Measurements from ENCODE around the gene ANKRD29. TPM values are rescaled to one million over a fixed set of nuclear protein-coding genes. Genes with fewer than 3 reads are reported as not detected.
"Not testable (repeated sequence)": the region's sequence is repeated elsewhere in the genome, so short reads cannot be mapped to it uniquely, and the experiment has no call there.

ANKRD29 gene
- polyA plus RNA-seq, 4 donors: 0.96 to 2.9 (median 1.0) TPM

GRCh38 chr18:23585007-23585871 is 77.5 kb downstream of the ANKRD29 start:
- peak in 1 of 4 donors; percentile 7 for DNase-seq (ENCODE audit: low read depth in 4 of 4, low spot score in 3 of 4)

- DNase-seq (ENCODE audit: low read depth in 4 of 4, low spot score in 3 of 4): no peak
Observed at GRCh38 chr18:23584019-23584983, 78.4 kb downstream of the ANKRD29 start.

GRCh38 chr18:23583071-23583865 is 79.4 kb downstream of the ANKRD29 start:
- no peak for DNase-seq (ENCODE audit: low read depth in 4 of 4, low spot score in 3 of 4)

GRCh38 chr18:23580677-23581367 is 81.9 kb downstream of the ANKRD29 start:
- no peak for DNase-seq (ENCODE audit: low read depth in 4 of 4, low spot score in 3 of 4)

GRCh38 chr18:23578891-23579653 is 83.6 kb downstream of the ANKRD29 start:
- no peak for DNase-seq (ENCODE audit: low read depth in 4 of 4, low spot score in 3 of 4)

GRCh38 chr18:23578067-23578701 is 84.5 kb downstream of the ANKRD29 start:
- no peak for DNase-seq (ENCODE audit: low read depth in 4 of 4, low spot score in 3 of 4)

GRCh38 chr18:23577521-23577920 is 85.2 kb downstream of the ANKRD29 start:
- not testable (repeated sequence) for DNase-seq (ENCODE audit: low read depth in 4 of 4, low spot score in 3 of 4)

- no peak for DNase-seq (ENCODE audit: low read depth in 4 of 4, low spot score in 3 of 4)
Observed at GRCh38 chr18:23575309-23575651, 87.4 kb downstream of the ANKRD29 start.

GRCh38 chr18:23574611-23575308 is 88.0 kb downstream of the ANKRD29 start:
- no peak for DNase-seq (ENCODE audit: low read depth in 4 of 4, low spot score in 3 of 4)

- no peak for DNase-seq (ENCODE audit: low read depth in 4 of 4, low spot score in 3 of 4)
Observed at GRCh38 chr18:23573626-23574431, 88.9 kb downstream of the ANKRD29 start.

GRCh38 chr18:23573020-23573419 is 89.7 kb downstream of the ANKRD29 start:
- DNase-seq (ENCODE audit: low read depth in 4 of 4, low spot score in 3 of 4): no peak

GRCh38 chr18:23572570-23572969 is 90.1 kb downstream of the ANKRD29 start:
- DNase-seq (ENCODE audit: low read depth in 4 of 4, low spot score in 3 of 4): no peak

GRCh38 chr18:23572012-23572411 is 90.7 kb downstream of the ANKRD29 start:
- no peak for DNase-seq (ENCODE audit: low read depth in 4 of 4, low spot score in 3 of 4)

- DNase-seq (ENCODE audit: low read depth in 4 of 4, low spot score in 3 of 4): no peak
Observed at GRCh38 chr18:23570912-23571504, 91.7 kb downstream of the ANKRD29 start.

- no peak for DNase-seq (ENCODE audit: low read depth in 4 of 4, low spot score in 3 of 4)
Observed at GRCh38 chr18:23569299-23570063, 93.2 kb downstream of the ANKRD29 start.

Measured in left renal pelvis (tissue), 4 donors.